WTC11 (cell line): ENCODE results near the gene HERPUD2. TPM values are rescaled to one million over a fixed set of nuclear protein-coding genes. Genes with fewer than 3 reads are reported as not detected.
A peak's percentile ranks its signal among the peaks of the same experiment; 100 is the strongest.

Experiments
- ATF1 ChIP-seq: sonication (generic); formaldehyde crosslinking; IDR thresholded peaks from 2 replicates; pipeline ENCODE4 v1.8.1; 2023; ENCODE audit warnings: mild to moderate bottlenecking, moderate library complexity, missing genetic modification reagents
- CDX4 ChIP-seq: fragments of 250-450 bp; sonication (Bioruptor Pico); IDR thresholded peaks from 2 replicates; pipeline ENCODE4 v1.9.0; 2021; ENCODE audit warnings: moderate library complexity, mild to moderate bottlenecking, inconsistent platforms, borderline replicate concordance
- CREM ChIP-seq: sonication (generic); formaldehyde crosslinking; IDR thresholded peaks from 2 replicates; pipeline ENCODE4 v1.8.1; 2022; ENCODE audit warnings: mild to moderate bottlenecking, missing genetic modification reagents, moderate library complexity
- E2F4 ChIP-seq: sonication (generic); formaldehyde crosslinking; IDR thresholded peaks from 2 replicates; pipeline ENCODE4 v1.8.1; 2022; ENCODE audit warnings: low read depth, mild to moderate bottlenecking, moderate library complexity, missing genetic modification reagents, borderline replicate concordance
- FOXP4 ChIP-seq: sonication (generic); formaldehyde crosslinking; IDR thresholded peaks from 2 replicates; pipeline ENCODE4 v1.8.0; 2022; ENCODE audit warnings: mild to moderate bottlenecking, missing genetic modification reagents
- HMGXB4 ChIP-seq: sonication (generic); formaldehyde crosslinking; IDR thresholded peaks from 2 replicates; pipeline ENCODE4 v1.8.1; 2023; ENCODE audit warnings: mild to moderate bottlenecking, moderate library complexity, missing genetic modification reagents
- MYBL2 ChIP-seq: sonication (generic); formaldehyde crosslinking; IDR thresholded peaks from 2 replicates; pipeline ENCODE4 v1.8.1; 2023; ENCODE audit warnings: mild to moderate bottlenecking, moderate library complexity, missing genetic modification reagents
- NFE2L1 ChIP-seq: sonication (generic); formaldehyde crosslinking; IDR thresholded peaks from 2 replicates; pipeline ENCODE4 v1.8.1; 2023; ENCODE audit warnings: missing genetic modification reagents
- NR1H2 ChIP-seq: sonication (generic); formaldehyde crosslinking; IDR thresholded peaks from 2 replicates; pipeline ENCODE4 v1.9.0; 2021; ENCODE audit warnings: mild to moderate bottlenecking, moderate library complexity, missing genetic modification reagents
- NR2C2 ChIP-seq: sonication (generic); formaldehyde crosslinking; IDR thresholded peaks from 2 replicates; pipeline ENCODE4 v1.8.0; 2022; ENCODE audit warnings: mild to moderate bottlenecking, missing genetic modification reagents
- PREB ChIP-seq: sonication (generic); formaldehyde crosslinking; IDR thresholded peaks from 2 replicates; pipeline ENCODE4 v1.8.1; 2022; ENCODE audit warnings: mild to moderate bottlenecking, missing genetic modification reagents, moderate library complexity, borderline replicate concordance
- SMAD3 ChIP-seq: sonication (generic); formaldehyde crosslinking; IDR thresholded peaks from 2 replicates; pipeline ENCODE4 v1.8.0; 2022; ENCODE audit warnings: missing genetic modification reagents, mild to moderate bottlenecking, borderline replicate concordance
- SP1 ChIP-seq: sonication (generic); formaldehyde crosslinking; conservative IDR thresholded peaks from 2 replicates; pipeline ENCODE4 v1.8.1; 2022; ENCODE audit warnings: missing genetic modification reagents
- TP53 ChIP-seq: sonication (generic); formaldehyde crosslinking; IDR thresholded peaks from 2 replicates; pipeline ENCODE4 v1.8.1; 2023; ENCODE audit warnings: mild to moderate bottlenecking, missing genetic modification reagents
- ZBTB21 ChIP-seq: sonication (generic); formaldehyde crosslinking; IDR thresholded peaks from 2 replicates; pipeline ENCODE4 v1.8.1; 2023; ENCODE audit warnings: mild to moderate bottlenecking, missing genetic modification reagents, borderline replicate concordance
- ZNF121 ChIP-seq: sonication (generic); formaldehyde crosslinking; IDR thresholded peaks from 2 replicates; pipeline ENCODE4 v1.8.0; 2023; ENCODE audit warnings: missing genetic modification reagents
- ZNF232 ChIP-seq: sonication (generic); formaldehyde crosslinking; IDR thresholded peaks from 2 replicates; pipeline ENCODE4 v1.8.0; 2022; ENCODE audit warnings: mild to moderate bottlenecking, missing genetic modification reagents
- ZNF263 ChIP-seq: sonication (generic); formaldehyde crosslinking; IDR thresholded peaks from 2 replicates; pipeline ENCODE4 v1.8.1; 2022; ENCODE audit warnings: low read depth, mild to moderate bottlenecking, moderate library complexity, missing genetic modification reagents
- ZNF281 ChIP-seq: sonication (generic); formaldehyde crosslinking; IDR thresholded peaks from 2 replicates; pipeline ENCODE4 v1.8.0; 2023; ENCODE audit warnings: mild to moderate bottlenecking, missing genetic modification reagents
- ZNF425 ChIP-seq: fragments of 250-450 bp; sonication (Bioruptor Pico); conservative IDR thresholded peaks from 2 replicates; pipeline ENCODE4 v1.9.0; 2021; ENCODE audit warnings: mild to moderate bottlenecking
- total RNA-seq: library from RNA; stranded (reverse); gene quantifications from 3 replicates; pipeline ENCODE4 v1.2.3, GENCODE V29; 2021
- TF ChIP-seq, protein P1 (sequence below): fragments of 250-450 bp; sonication (Bioruptor Pico); IDR thresholded peaks from 2 replicates; pipeline ENCODE4 v2.1.2; 2022; ENCODE audit warnings: mild to moderate bottlenecking, moderate library complexity
- TF ChIP-seq, protein P2 (sequence below): sonication (generic); formaldehyde crosslinking; IDR thresholded peaks from 2 replicates; pipeline ENCODE4 v1.8.0; 2022; ENCODE audit warnings: mild to moderate bottlenecking, missing genetic modification reagents
- TF ChIP-seq, protein P3 (sequence below): sonication (generic); formaldehyde crosslinking; IDR thresholded peaks from 2 replicates; pipeline ENCODE4 v1.8.0; 2022; ENCODE audit warnings: mild to moderate bottlenecking, missing genetic modification reagents

Gene HERPUD2
- total RNA-seq, 1 experiment from 2014 or later, result 16.2 TPM

DNA sequence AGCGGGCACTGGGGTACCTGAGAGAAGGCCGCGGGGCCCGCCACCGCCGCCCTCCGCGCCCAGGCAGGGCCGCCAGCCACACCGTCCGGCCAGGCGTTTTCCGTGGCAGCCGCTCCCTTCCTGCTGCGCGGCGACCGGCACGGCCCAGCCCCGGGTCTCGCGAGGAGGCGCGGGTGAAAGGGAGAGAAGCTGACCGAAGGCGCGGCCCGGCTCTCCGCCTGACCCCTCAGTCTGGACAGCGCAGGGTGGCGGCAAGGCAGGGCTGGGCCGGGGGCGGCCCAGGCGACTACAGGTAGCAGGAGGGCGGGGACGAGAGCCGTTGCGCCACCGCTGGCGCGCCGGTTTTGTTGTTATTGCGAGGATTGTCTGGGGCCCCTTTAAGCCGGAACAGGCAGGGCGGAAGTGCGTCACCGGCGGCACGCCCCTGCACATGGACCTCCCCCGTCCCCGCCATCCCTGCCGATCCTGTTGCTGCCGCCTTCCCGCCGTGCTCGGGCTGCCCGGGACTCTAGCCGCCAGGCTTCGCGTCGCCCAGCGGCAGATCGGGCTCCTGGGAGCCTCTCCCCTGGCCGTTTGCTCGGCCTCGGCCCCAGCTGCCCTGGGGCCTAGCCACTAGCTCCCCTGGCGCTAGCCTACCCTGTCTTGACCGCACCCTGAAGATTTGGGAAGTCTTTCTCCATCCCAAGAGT is at the start of gene HERPUD2 (continued):
- TF ChIP-seq ATF1 (CRISPR knock-in tag) (0 out of 2 replicates have a peak, but pooled peaks have one; percentile 70), SMAD3 (CRISPR knock-in tag) (0 out of 2 replicates have a peak, but pooled peaks have one; percentile 4), CDX4 (CRISPR knock-in tag) (no peak), NR2C2 (CRISPR knock-in tag) (peak; percentile 52; the same call in 1 of the 2 replicates), PREB (CRISPR knock-in tag) (peak; percentile 18), ZNF281 (CRISPR knock-in tag) (peak; percentile 85), E2F4 (CRISPR knock-in tag) (peak; percentile 7; the same call in 1 of the 2 replicates), CREM (CRISPR knock-in tag) (peak; percentile 90), HMGXB4 (CRISPR knock-in tag) (peak; percentile 99), ZNF263 (CRISPR knock-in tag) (0 out of 2 replicates have a peak, but pooled peaks have one; percentile 39), FOXP4 (peak; percentile 45; the same call in 1 of the 2 replicates), MYBL2 (CRISPR knock-in tag) (peak; percentile 85; the same call in 1 of the 2 replicates), NFE2L1 (CRISPR knock-in tag) (peak; percentile 19; the same call in 1 of the 2 replicates), TP53 (CRISPR knock-in tag) (peak; percentile 82; the same call in 1 of the 2 replicates), ZNF232 (CRISPR knock-in tag) (peak; percentile 79), ZNF121 (CRISPR knock-in tag) (peak; percentile 85), NR1H2 (CRISPR knock-in tag) (peak; percentile 72; the same call in 1 of the 2 replicates), ZNF425 (CRISPR knock-in tag) (no peak), ZBTB21 (peak; percentile 74; the same call in 1 of the 2 replicates), SP1 (peak; percentile 94)
- TF ChIP-seq, protein P1, sequence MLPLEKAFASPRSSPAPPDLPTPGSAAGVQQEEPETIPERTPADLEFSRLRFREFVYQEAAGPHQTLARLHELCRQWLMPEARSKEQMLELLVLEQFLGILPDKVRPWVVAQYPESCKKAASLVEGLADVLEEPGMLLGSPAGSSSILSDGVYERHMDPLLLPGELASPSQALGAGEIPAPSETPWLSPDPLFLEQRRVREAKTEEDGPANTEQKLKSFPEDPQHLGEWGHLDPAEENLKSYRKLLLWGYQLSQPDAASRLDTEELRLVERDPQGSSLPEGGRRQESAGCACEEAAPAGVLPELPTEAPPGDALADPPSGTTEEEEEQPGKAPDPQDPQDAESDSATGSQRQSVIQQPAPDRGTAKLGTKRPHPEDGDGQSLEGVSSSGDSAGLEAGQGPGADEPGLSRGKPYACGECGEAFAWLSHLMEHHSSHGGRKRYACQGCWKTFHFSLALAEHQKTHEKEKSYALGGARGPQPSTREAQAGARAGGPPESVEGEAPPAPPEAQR, result no peak
- TF ChIP-seq, protein P2, sequence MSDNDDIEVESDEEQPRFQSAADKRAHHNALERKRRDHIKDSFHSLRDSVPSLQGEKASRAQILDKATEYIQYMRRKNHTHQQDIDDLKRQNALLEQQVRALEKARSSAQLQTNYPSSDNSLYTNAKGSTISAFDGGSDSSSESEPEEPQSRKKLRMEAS, result peak; percentile 97
- TF ChIP-seq, protein P3, sequence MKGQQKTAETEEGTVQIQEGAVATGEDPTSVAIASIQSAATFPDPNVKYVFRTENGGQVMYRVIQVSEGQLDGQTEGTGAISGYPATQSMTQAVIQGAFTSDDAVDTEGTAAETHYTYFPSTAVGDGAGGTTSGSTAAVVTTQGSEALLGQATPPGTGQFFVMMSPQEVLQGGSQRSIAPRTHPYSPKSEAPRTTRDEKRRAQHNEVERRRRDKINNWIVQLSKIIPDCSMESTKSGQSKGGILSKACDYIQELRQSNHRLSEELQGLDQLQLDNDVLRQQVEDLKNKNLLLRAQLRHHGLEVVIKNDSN (CRISPR knock-in tag), result peak; percentile 76; the same call in 1 of the 2 replicates
